K562 (cell line): ENCODE results near the gene MECP2. TPM values are rescaled to one million over a fixed set of nuclear protein-coding genes. Genes with fewer than 3 reads are reported as not detected.

ENCODE experiments used
- ATAC-seq: fragments of 200-7000 bp; cut with Tn5 transposase; 3 replicates; pipeline ENCODE4 v1.9.1; 2020; ENCODE audit warnings: moderate library complexity
- BruUV-seq: library from RNA; stranded (reverse); fragments of 400-500 nt; replicated peaks from 2 replicates; lab custom pipeline; 2021; lab: Mats Ljungman, UMichigan
- CTCF ChIA-PET: fragments of 300-600 bp; formaldehyde crosslinking; extraction: SDS; loops from one replicate; lab custom pipeline; 2021; ENCODE audit warnings: low intra/inter-chr PET ratio; lab: Yijun Ruan, JAX
- POLR2A ChIA-PET: fragments of 300-600, 350-650 bp; sonication (Branson Sonifier 250); formaldehyde crosslinking; extraction: SDS; loops from one replicate; lab custom pipeline; 2021; ENCODE audit warnings: antibody characterized with exemption, inconsistent platforms; lab: Yijun Ruan, JAX
- DNase-seq, 4 experiments: peaks; one replicate each; pipeline versions ENCODE4 v3.0.0 to v3.0.0-alpha.2; 2011 to 2018; ENCODE audit warnings: low spot score in 3 of 4, mixed read lengths in 3 of 4; ENCODE audit errors: extremely low read depth in 1 of 4
- FAIRE-seq: peaks from 2 replicates; lab custom pipeline; 2011; peaks lifted over from hg19 to GRCh38; lab: Jason Lieb, UNC
- H2AFZ ChIP-seq: 2 replicates; pipeline ENCODE4 v1.6.0; 2011; ENCODE audit warnings: low read depth, low read length, control low read depth, inconsistent platforms
- H3K27ac ChIP-seq: fragments of 200-600 bp; 3 replicates; pipeline ENCODE4 v1.8.0; 2011; ENCODE audit warnings: low read depth, mild to moderate bottlenecking, control low read depth, inconsistent platforms, low read length, moderate library complexity, mixed read lengths; ENCODE audit errors: extremely low read depth
- H3K27me3 ChIP-seq, 2 experiments: fragments of 300-600 bp in 1 of 2; 2 replicates in 1 of 2; 3 replicates in 1 of 2; pipeline versions ENCODE4 v1.6.0 to v1.8.0; 2011; ENCODE audit warnings: inconsistent platforms in 2 of 2, low read length in 2 of 2, mild to moderate bottlenecking in 1 of 2, mixed read lengths in 1 of 2, moderate library complexity in 1 of 2; ENCODE audit not compliant: control insufficient read depth in 2 of 2, insufficient read depth in 2 of 2
- H3K36me3 ChIP-seq: fragments of 300-600 bp; 3 replicates; pipeline ENCODE4 v1.8.0; 2011; ENCODE audit warnings: mild to moderate bottlenecking, low read length, inconsistent platforms; ENCODE audit not compliant: control insufficient read depth, insufficient read depth
- H3K4me1 ChIP-seq, 2 experiments: fragments of 200-600 bp in 1 of 2; replicated peaks in 1 of 2; 2 replicates in 1 of 2; 3 replicates in 1 of 2; pipeline versions ENCODE4 v1.5.1 to v1.8.0; 2011; ENCODE audit warnings: inconsistent platforms in 2 of 2, low read length in 2 of 2, mild to moderate bottlenecking in 1 of 2, mixed read lengths in 1 of 2, moderate library complexity in 1 of 2; ENCODE audit not compliant: control insufficient read depth in 2 of 2, insufficient read depth in 2 of 2
- H3K4me2 ChIP-seq: 2 replicates; pipeline ENCODE4 v1.6.1; 2011; ENCODE audit warnings: low read length, control low read depth, inconsistent platforms, mixed read lengths; ENCODE audit not compliant: insufficient read depth
- H3K4me3 ChIP-seq: fragments of 200-600 bp; sonication (generic), shearing (Covaris generic); 2 replicates; pipeline ENCODE4 v1.5.1; 2016; ENCODE audit warnings: control low read depth, inconsistent platforms
- H3K79me2 ChIP-seq: fragments of 200-600 bp; 3 replicates; pipeline ENCODE4 v1.8.0; 2011; ENCODE audit warnings: low read length, inconsistent platforms; ENCODE audit not compliant: control insufficient read depth, insufficient read depth
- H3K9ac ChIP-seq, 2 experiments: 2 replicates each; pipeline versions ENCODE4 v1.6.0 to v1.6.1; 2011; ENCODE audit warnings: low read depth in 2 of 2, low read length in 2 of 2, control low read depth in 1 of 2, inconsistent platforms in 1 of 2, mild to moderate bottlenecking in 1 of 2, mixed read lengths in 1 of 2; ENCODE audit not compliant: insufficient read depth in 1 of 2
- H3K9me1 ChIP-seq: one replicate; pipeline ENCODE4 v1.6.0; 2011; ENCODE audit warnings: inconsistent platforms, mild to moderate bottlenecking, low read length, moderate library complexity; ENCODE audit not compliant: control insufficient read depth, insufficient read depth
- H3K9me3 ChIP-seq: replicated peaks from 2 replicates; pipeline ENCODE4 v1.5.1; 2011; ENCODE audit warnings: low read depth, low read length, inconsistent platforms; ENCODE audit not compliant: control insufficient read depth, insufficient read depth
- H4K20me1 ChIP-seq: replicated peaks from 2 replicates; pipeline ENCODE4 v1.6.1; 2011; ENCODE audit warnings: low read length, inconsistent platforms, mixed read lengths; ENCODE audit not compliant: control insufficient read depth, insufficient read depth
- CEBPB ChIP-seq: fragments of 450-650 bp; IDR thresholded peaks from 2 replicates; pipeline ENCODE4 v1.6.1; 2016; ENCODE audit warnings: missing genetic modification characterization, missing compliant biosample characterization
- CREBBP ChIP-seq: IDR thresholded peaks from one replicate; pipeline ENCODE4 v1.6.1; 2012; ENCODE audit warnings: low read depth, mild to moderate bottlenecking, control low read depth, inconsistent platforms, low read length
- ESRRB ChIP-seq: fragments of 250-450 bp; sonication (Bioruptor Pico); IDR thresholded peaks from 2 replicates; pipeline ENCODE4 v1.5.0; 2020; ENCODE audit warnings: mild to moderate bottlenecking, moderate library complexity, borderline replicate concordance
- FOXJ3 ChIP-seq: sonication (generic); formaldehyde crosslinking; IDR thresholded peaks from 2 replicates; pipeline ENCODE4 v1.4.0; 2020; ENCODE audit warnings: mild to moderate bottlenecking, missing genetic modification reagents
- GTF2A2 ChIP-seq: IDR thresholded peaks from 2 replicates; pipeline ENCODE4 v1.6.1; 2016; ENCODE audit warnings: mild to moderate bottlenecking, missing genetic modification characterization, missing compliant biosample characterization
- ILF3 ChIP-seq: fragments of 450-650 bp; IDR thresholded peaks from 2 replicates; pipeline ENCODE4 v1.6.1; 2018; ENCODE audit warnings: antibody characterized with exemption, mild to moderate bottlenecking, moderate library complexity, borderline replicate concordance
- MAFK ChIP-seq: IDR thresholded peaks from 2 replicates; pipeline ENCODE4 v1.6.1; 2011; ENCODE audit warnings: low read length, improper control_type of control experiment
- MBD1 ChIP-seq: fragments of 250-450 bp; sonication (Bioruptor Pico); IDR thresholded peaks from 2 replicates; pipeline ENCODE4 v1.8.0; 2022; ENCODE audit warnings: inconsistent platforms
- MTA1 ChIP-seq: fragments of 450-650 bp; IDR thresholded peaks from 2 replicates; pipeline ENCODE4 v1.6.1; 2017; ENCODE audit warnings: borderline replicate concordance
- SRSF1 ChIP-seq: fragments of 200-400 bp; formaldehyde crosslinking; IDR thresholded peaks from 2 replicates; pipeline ENCODE4 v1.6.1; 2017; ENCODE audit warnings: mild to moderate bottlenecking, low read depth, low read length, moderate library complexity
- TCF7L2 ChIP-seq: fragments of 150-350 bp; IDR thresholded peaks from 2 replicates; pipeline ENCODE4 v1.6.1; 2016; ENCODE audit warnings: low read depth, mild to moderate bottlenecking, low read length, moderate library complexity
- ZC3H8 ChIP-seq: fragments of 450-650 bp; IDR thresholded peaks from 2 replicates; pipeline ENCODE4 v1.6.1; 2017
- ZNF274 ChIP-seq: IDR thresholded peaks from 2 replicates; pipeline ENCODE4 v1.6.1; 2011; ENCODE audit warnings: low read depth, mild to moderate bottlenecking, low read length, moderate library complexity, borderline replicate concordance
- ZNF354B ChIP-seq: fragments of 250-450 bp; sonication (Bioruptor Pico); IDR thresholded peaks from 2 replicates; pipeline ENCODE4 v1.4.0; 2020
- ZNF551 ChIP-seq: fragments of 250-450 bp; sonication (Bioruptor Pico); IDR thresholded peaks from 2 replicates; pipeline ENCODE4 v1.5.0; 2021; ENCODE audit warnings: mild to moderate bottlenecking, moderate library complexity
- ZNF639 ChIP-seq, 2 experiments: fragments of 200-800 bp in 1 of 2; sonication (Bioruptor generic) in 1 of 2; sonication (generic) in 1 of 2; formaldehyde crosslinking in 1 of 2; IDR thresholded peaks in 1 of 2; conservative IDR thresholded peaks in 1 of 2; 2 replicates each; pipeline versions ENCODE4 v1.5.0 to v1.6.1; 2016 to 2020; ENCODE audit warnings: missing compliant biosample characterization in 1 of 2, missing genetic modification characterization in 1 of 2, missing genetic modification reagents in 1 of 2
- WGBS: fragments of 100-300 bp; shearing (Covaris generic); methylation state at CpG from one replicate; pipeline ENCODE4 v1.1.6; 2016; ENCODE audit warnings: low coverage, mixed read lengths; ENCODE audit not compliant: insufficient coverage; ENCODE audit errors: missing lambda C conversion rate; 5-methylcytosine and 5-hydroxymethylcytosine counted together
- in situ Hi-C: fragments of 300-500 bp; cut with MboI; formaldehyde crosslinking; loops from 4 replicates; pipeline ENCODE4 v1.15.0; 2018; ENCODE audit warnings: inconsistent platforms, mixed read lengths
- intact Hi-C: fragments of 100-400 bp; cut with micrococcal nuclease; formaldehyde crosslinking; loops from 2 replicates; pipeline ENCODE4 v1.14.2; 2022
- polyA plus RNA-seq, 8 experiments: library from polyadenylated mRNA; depleted of rRNA in 4 of 8; stranded (reverse) in 5 of 8; unstranded in 3 of 8; fragments of >200 nt; fragmentation: Nextera tagmentation in 2 of 8; fragmentation: Illumina TruSeq in 1 of 8; extraction: Ambion mirVana in 2 of 8; extraction: Trizol in 1 of 8; gene quantifications; 2 replicates each; pipeline versions ENCODE4 v1.2.1 to v1.2.3, GENCODE V29; 2011 to 2014; ENCODE audit warnings: inconsistent platforms in 1 of 8, missing spikeins in 1 of 8
- total RNA-seq, 7 experiments: library from RNA; depleted of rRNA in 6 of 7; stranded (reverse); fragments of >200 nt in 6 of 7; fragmentation: Illumina TruSeq in 2 of 7; extraction: Trizol in 2 of 7; gene quantifications; 2 replicates each; pipeline versions ENCODE4 v1.2.1 to v1.2.3, GENCODE V29; 2011 to 2021; ENCODE audit warnings: low replicate concordance in 1 of 7

The MECP2 gene
- total and polyA plus RNA-seq, 9 of the 15 experiments (the other 6 are each of a cell fraction or from before 2014, with no cell fraction given) = 2.1 to 50.9 (median 30.5) TPM

DNA sequence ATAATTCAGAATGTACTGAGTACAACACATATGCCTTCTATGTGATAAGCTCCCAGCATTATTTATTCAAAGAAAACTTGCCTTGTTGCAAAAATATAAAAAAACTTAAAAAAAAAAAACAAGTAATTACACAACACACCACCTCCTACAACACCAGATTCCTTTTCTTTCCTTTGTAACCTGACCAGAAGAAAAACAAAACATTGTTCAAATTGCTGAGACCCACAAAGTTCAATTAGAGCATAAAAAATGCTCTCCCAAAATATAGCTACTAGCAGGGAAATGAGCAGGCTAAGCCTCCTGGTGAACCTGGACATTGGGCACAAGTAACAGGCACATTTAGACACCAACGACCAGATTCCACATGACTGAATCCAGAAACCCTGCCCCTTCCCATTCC, 38.3 kb downstream of the MECP2 start:
- no peak for FAIRE-seq
- H3K79me2 ChIP-seq = peaks cover 85% of the 10 kb centered on the region

More for the DNA sequence above, 38.3 kb downstream of the MECP2 start:
- CTCF ChIA-PET = no interaction called here
- ATAC-seq (no peak), DNase-seq (no peak)
- in situ Hi-C loops = no loop called here
- intact Hi-C loops = no loop called here
- no TSS peak for BruUV-seq
- Histone ChIP-seq H3K27ac (no peak overlapping the region), H3K9me1 (no peaks in the 10 kb centered on the region), H4K20me1 (peaks cover 31% of the 10 kb centered on the region), H3K4me1 (peaks cover 0 to 2% of the 10 kb centered on the region in 2 experiments; a peak in 3 of 5 replicates), H3K36me3 (peaks cover 58% of the 10 kb centered on the region), H3K9ac (no peak overlapping the region; a peak in 1 of 4 replicates), H3K27me3 (no peaks in the 10 kb centered on the region), H2AFZ (no peak overlapping the region), H3K4me3 (no peak overlapping the region), H3K9me3 (no peaks in the 10 kb centered on the region)
- POLR2A ChIA-PET = interaction anchor here (0.6 kb wide), 3 partner anchors 24 to 47 kb away, joined by 3 to 4 read pairs (median 4); no protein-coding TSS in a partner anchor
- 30% methylated on average over 1 of the region's 1 CpG for WGBS
- TF ChIP-seq TCF7L2 = no peak
- TF ChIP-seq ESRRB (CRISPR knock-in tag) = no peak
- no peak for TF ChIP-seq MAFK
- no peak for TF ChIP-seq MTA1
- TF ChIP-seq ZC3H8 = no peak
- no peak for TF ChIP-seq GTF2A2 (tag)
- no peak for TF ChIP-seq FOXJ3 (CRISPR knock-in tag)
- no peak for TF ChIP-seq MBD1 (CRISPR knock-in tag)
- TF ChIP-seq SRSF1 = no peak
- no peak for TF ChIP-seq ILF3
- TF ChIP-seq ZNF274 = no peak
- no peak for TF ChIP-seq CEBPB (tag)
- TF ChIP-seq ZNF551 (CRISPR knock-in tag) = no peak
- TF ChIP-seq ZNF639 (CRISPR knock-in tag; conservative IDR thresholded peaks at IDR 0.05 in 1 of 2, IDR thresholded peaks at IDR 0.05 in 1 of 2) = no peak
- no peak for TF ChIP-seq ZNF354B
- TF ChIP-seq CREBBP = no peak
- TF ChIP-seq, all 486 proteins: peak for 0
- H3K4me2 ChIP-seq = no peak overlapping the region
